Measurements from ENCODE around the gene LNX1. TPM values are rescaled to one million over a fixed set of nuclear protein-coding genes. Genes with fewer than 3 reads are reported as not detected.

Gene LNX1
- total RNA-seq, 1 donor from 2014 or later, result not detected

GRCh38 chr4:53551958-53552357 lies 39.3 kb downstream of the LNX1 start:
- ChIA-PET CTCF (no interaction called here), POLR2A (no interaction called here)
- intact Hi-C loops (cut with micrococcal nuclease), result no loop called here
- TF ChIP-seq CTCF (IDR thresholded peaks at IDR 0.05), result no peak
- H3K36me3 Mint-ChIP-seq (ENCODE audit: low read depth), result no peaks in the 10 kb centered on the region
- peaks cover 4% of the 10 kb centered on the region for H3K9me3 Mint-ChIP-seq
- peaks cover 6% of the 10 kb centered on the region for H3K27me3 Mint-ChIP-seq
- ATAC-seq (ENCODE audit: low read depth) (no peak), DNase-seq (no peak)
- H3K4me3 Mint-ChIP-seq, result no peak overlapping the region
- no peaks in the 10 kb centered on the region for H3K4me1 Mint-ChIP-seq
- no peak overlapping the region for H3K27ac Mint-ChIP-seq

GRCh38 chr4:53551281-53551864 lies 39.9 kb downstream of the LNX1 start:
- POLR2A ChIA-PET, result no interaction called here
- Mint-ChIP-seq H3K4me3 (no peak overlapping the region), H3K9me3 (peaks cover 4% of the 10 kb centered on the region), H3K36me3 (ENCODE audit: low read depth) (no peaks in the 10 kb centered on the region), H3K27ac (no peak overlapping the region), H3K27me3 (peaks cover 6% of the 10 kb centered on the region), H3K4me1 (no peaks in the 10 kb centered on the region)
- intact Hi-C loops (cut with micrococcal nuclease), result no loop called here
- TF ChIP-seq CTCF (IDR thresholded peaks at IDR 0.05), result no peak
- DNase-seq (no peak), ATAC-seq (ENCODE audit: low read depth) (no peak)
- CTCF ChIA-PET, result no interaction called here

GRCh38 chr4:53548662-53549061 lies 42.6 kb downstream of the LNX1 start:
- Mint-ChIP-seq H3K9me3 (peaks cover 4% of the 10 kb centered on the region), H3K27ac (no peak overlapping the region), H3K27me3 (peaks cover 6% of the 10 kb centered on the region), H3K4me3 (no peak overlapping the region), H3K4me1 (no peaks in the 10 kb centered on the region), H3K36me3 (ENCODE audit: low read depth) (no peaks in the 10 kb centered on the region)
- CTCF ChIA-PET, result interaction anchor here (1.2 kb wide), 1 partner anchor 10 kb away, joined by 4 read pairs; no protein-coding TSS in a partner anchor
- no peak for DNase-seq
- intact Hi-C loops (cut with micrococcal nuclease), result no loop called here
- TF ChIP-seq CTCF (IDR thresholded peaks at IDR 0.05), result no peak
- POLR2A ChIA-PET, result no interaction called here
- no peak for ATAC-seq (ENCODE audit: low read depth)

- Mint-ChIP-seq H3K27ac (no peak overlapping the region), H3K27me3 (peaks cover 6% of the 10 kb centered on the region), H3K36me3 (ENCODE audit: low read depth) (no peaks in the 10 kb centered on the region), H3K4me3 (no peak overlapping the region), H3K9me3 (peaks cover 4% of the 10 kb centered on the region), H3K4me1 (no peaks in the 10 kb centered on the region)
- TF ChIP-seq CTCF (IDR thresholded peaks at IDR 0.05), result no peak
- no peak for ATAC-seq (ENCODE audit: low read depth)
- ChIA-PET POLR2A (no interaction called here), CTCF (no interaction called here)
- DNase-seq, result no peak
- intact Hi-C loops (cut with micrococcal nuclease), result no loop called here
Observed at GRCh38 chr4:53547983-53548382, 43.3 kb downstream of the LNX1 start.

GRCh38 chr4:53545942-53546581 lies 45.2 kb downstream of the LNX1 start:
- Mint-ChIP-seq H3K36me3 (ENCODE audit: low read depth) (no peaks in the 10 kb centered on the region), H3K4me1 (no peaks in the 10 kb centered on the region), H3K4me3 (no peak overlapping the region), H3K27ac (no peak overlapping the region), H3K27me3 (peaks cover 6% of the 10 kb centered on the region), H3K9me3 (peaks cover 4% of the 10 kb centered on the region)
- DNase-seq, result no peak
- ChIA-PET POLR2A (no interaction called here), CTCF (no interaction called here)
- TF ChIP-seq CTCF (IDR thresholded peaks at IDR 0.05), result no peak
- intact Hi-C loops (cut with micrococcal nuclease), result no loop called here
- no peak for ATAC-seq (ENCODE audit: low read depth)
